H9 (cell line): ENCODE measurements around the gene PRUNE1. TPM values are rescaled to one million over a fixed set of nuclear protein-coding genes. Genes with fewer than 3 reads are reported as not detected.

Source experiments
- DNase-seq: peaks from one replicate; pipeline ENCODE4 v3.0.0-alpha.2; 2017
- H2AFZ ChIP-seq: one replicate; pipeline ENCODE4 v1.6.1; 2013; ENCODE audit warnings: mild to moderate bottlenecking, low read length, control low read depth, moderate library complexity
- H2AK5ac ChIP-seq: 2 replicates; pipeline ENCODE4 v1.6.1; 2013; ENCODE audit warnings: low read length, control low read depth, mixed read lengths; ENCODE audit not compliant: insufficient read length
- H2BK120ac ChIP-seq: one replicate; pipeline ENCODE4 v1.6.1; 2013; ENCODE audit warnings: low read depth, mild to moderate bottlenecking, low read length, control low read depth, inconsistent platforms; ENCODE audit not compliant: poor library complexity, severe bottlenecking
- H2BK12ac ChIP-seq: 2 replicates; pipeline ENCODE4 v1.6.1; 2013; ENCODE audit warnings: low read length, control low read depth, mixed read lengths, low read depth; ENCODE audit not compliant: insufficient read length
- H2BK15ac ChIP-seq: 2 replicates; pipeline ENCODE4 v1.6.1; 2013; ENCODE audit warnings: low read depth, low read length, control low read depth
- H2BK20ac ChIP-seq: one replicate; pipeline ENCODE4 v1.6.1; 2013; ENCODE audit warnings: low read depth, mild to moderate bottlenecking, low read length, control low read depth, inconsistent platforms; ENCODE audit not compliant: poor library complexity, severe bottlenecking
- H2BK5ac ChIP-seq: 2 replicates; pipeline ENCODE4 v1.6.1; 2013; ENCODE audit warnings: low read length, control low read depth, mixed read lengths; ENCODE audit not compliant: insufficient read length
- H3K14ac ChIP-seq: 2 replicates; pipeline ENCODE4 v1.6.1; 2013; ENCODE audit warnings: low read length, control low read depth; ENCODE audit not compliant: insufficient read depth
- H3K18ac ChIP-seq: 2 replicates; pipeline ENCODE4 v1.6.1; 2013; ENCODE audit warnings: low read depth, mild to moderate bottlenecking, mixed read lengths, low read length, control low read depth; ENCODE audit not compliant: insufficient read length
- H3K23ac ChIP-seq: 2 replicates; pipeline ENCODE4 v1.6.1; 2013; ENCODE audit warnings: low read length, control low read depth, mixed read lengths, low read depth; ENCODE audit not compliant: insufficient read length
- H3K23me2 ChIP-seq: 2 replicates; pipeline ENCODE4 v1.6.1; 2013; ENCODE audit warnings: low read depth, mild to moderate bottlenecking, mixed read lengths, low read length, control low read depth; ENCODE audit not compliant: insufficient read length, poor library complexity, severe bottlenecking
- H3K27ac ChIP-seq: 2 replicates; pipeline ENCODE4 v1.5.1; 2013; ENCODE audit warnings: low read length, control low read depth, mixed read lengths, low read depth; ENCODE audit not compliant: insufficient read length
- H3K27me3 ChIP-seq: 2 replicates; pipeline ENCODE4 v1.6.1; 2013; ENCODE audit warnings: low read length, control low read depth, inconsistent platforms; ENCODE audit not compliant: insufficient read depth
- H3K4ac ChIP-seq: 2 replicates; pipeline ENCODE4 v1.6.1; 2013; ENCODE audit warnings: low read depth, mild to moderate bottlenecking, control low read depth, inconsistent platforms, low read length, moderate library complexity
- H3K4me1 ChIP-seq: 2 replicates; pipeline ENCODE4 v1.6.1; 2013; ENCODE audit warnings: low read length, control low read depth, inconsistent platforms; ENCODE audit not compliant: insufficient read depth
- H3K4me2 ChIP-seq: 2 replicates; pipeline ENCODE4 v1.6.1; 2013; ENCODE audit warnings: low read length, control low read depth, mixed read lengths; ENCODE audit not compliant: insufficient read length, insufficient read depth
- H3K56ac ChIP-seq: 2 replicates; pipeline ENCODE4 v1.6.1; 2013; ENCODE audit warnings: low read depth, mild to moderate bottlenecking, mixed read lengths, low read length, control low read depth; ENCODE audit not compliant: insufficient read length
- H3K79me1 ChIP-seq: 2 replicates; pipeline ENCODE4 v1.6.1; 2013; ENCODE audit warnings: low read depth, mild to moderate bottlenecking, moderate library complexity, low read length, control low read depth, inconsistent platforms; ENCODE audit not compliant: insufficient read depth, poor library complexity, severe bottlenecking
- H3K79me2 ChIP-seq: 2 replicates; pipeline ENCODE4 v1.6.1; 2013; ENCODE audit warnings: low read length, control low read depth, inconsistent platforms; ENCODE audit not compliant: insufficient read depth
- H3K9ac ChIP-seq: 2 replicates; pipeline ENCODE4 v1.6.1; 2013; ENCODE audit warnings: low read length, control low read depth, mixed read lengths; ENCODE audit not compliant: insufficient read length; ENCODE audit errors: extremely low read depth
- H3K9me3 ChIP-seq: one replicate; pipeline ENCODE4 v1.6.1; 2013; ENCODE audit warnings: low read depth, low read length, inconsistent platforms; ENCODE audit not compliant: control insufficient read depth
- H3T11ph ChIP-seq: one replicate; pipeline ENCODE4 v1.6.1; 2013; ENCODE audit warnings: mild to moderate bottlenecking, low read length, control low read depth, inconsistent platforms
- H4K20me1 ChIP-seq: one replicate; pipeline ENCODE4 v1.6.1; 2013; ENCODE audit not compliant: control insufficient read depth, insufficient read length, insufficient read depth
- H4K5ac ChIP-seq: 2 replicates; pipeline ENCODE4 v1.6.1; 2013; ENCODE audit warnings: low read depth, mild to moderate bottlenecking, mixed read lengths, low read length, control low read depth; ENCODE audit not compliant: insufficient read length
- H4K8ac ChIP-seq: replicated peaks from 2 replicates; pipeline ENCODE4 v1.6.1; 2013; ENCODE audit warnings: low read length, control low read depth, mixed read lengths, low read depth; ENCODE audit not compliant: insufficient read length
- H4K91ac ChIP-seq: 2 replicates; pipeline ENCODE4 v1.6.1; 2013; ENCODE audit warnings: low read depth, mild to moderate bottlenecking, moderate library complexity, mixed read lengths, low read length, control low read depth; ENCODE audit not compliant: insufficient read length
- H3K27ac Mint-ChIP-seq, 3 experiments: 2 replicates in 2 of 3; 3 replicates in 1 of 3; pipeline ENCODE4 v1.8.0; 2020 to 2021; ENCODE audit warnings: mixed read lengths in 3 of 3, mild to moderate bottlenecking in 1 of 3, moderate library complexity in 1 of 3
- H3K27me3 Mint-ChIP-seq: 2 replicates; pipeline ENCODE4 v1.8.0; 2021; ENCODE audit warnings: low read depth, mild to moderate bottlenecking, moderate library complexity, mixed read lengths
- H3K36me3 Mint-ChIP-seq, 3 experiments: 2 replicates in 2 of 3; 3 replicates in 1 of 3; pipeline ENCODE4 v1.8.0; 2020 to 2021; ENCODE audit warnings: low read depth in 3 of 3, mixed read lengths in 3 of 3; ENCODE audit not compliant: insufficient read depth in 1 of 3
- H3K4me1 Mint-ChIP-seq, 2 experiments: 2 replicates each; pipeline ENCODE4 v1.8.0; 2020; ENCODE audit warnings: mixed read lengths in 2 of 2
- H3K4me3 Mint-ChIP-seq, 2 experiments: 2 replicates in 1 of 2; 3 replicates in 1 of 2; pipeline ENCODE4 v1.8.0; 2020 to 2021; ENCODE audit warnings: mild to moderate bottlenecking in 2 of 2, mixed read lengths in 2 of 2, moderate library complexity in 1 of 2
- H3K9me3 Mint-ChIP-seq, 2 experiments: 2 replicates in 1 of 2; 3 replicates in 1 of 2; pipeline ENCODE4 v1.8.0; 2020; ENCODE audit warnings: mild to moderate bottlenecking in 2 of 2, mixed read lengths in 2 of 2, moderate library complexity in 1 of 2
- CTCF ChIP-seq: fragments of 200-600 bp; sonication (generic); conservative IDR thresholded peaks from 3 replicates; pipeline ENCODE4 v1.8.0; 2021; ENCODE audit warnings: antibody characterized with exemption, mild to moderate bottlenecking
- WGBS: extraction: QIAGEN DNeasy Blood & Tissue Kit; methylation state at CpG from one replicate; pipeline ENCODE4 v1.1.7; 2013; ENCODE audit warnings: missing lambda C conversion rate, low lambda C conversion rate, mixed read lengths; ENCODE audit not compliant: insufficient read length; ENCODE audit errors: extremely low coverage; 5-methylcytosine and 5-hydroxymethylcytosine counted together
- total RNA-seq: library from RNA; stranded (reverse); gene quantifications from 2 replicates; pipeline ENCODE4 v1.2.1, GENCODE V29; 2021

Gene PRUNE1
- total RNA-seq, 1 experiment from 2014 or later: 22.3 TPM

- Mint-ChIP-seq H3K9me3 (no peaks in the 10 kb centered on the region), H3K27ac (peak overlapping the region in 1 of 3 experiments; percentile 78; a peak in 3 of 7 replicates), H3K4me1 (peaks cover 20 to 25% of the 10 kb centered on the region in 2 experiments), H3K36me3 (peaks cover 18 to 54% (median 47%) of the 10 kb centered on the region in 3 experiments; a peak in 6 of 7 replicates), H3K27me3 (no peaks in the 10 kb centered on the region), H3K4me3 (no peak overlapping the region)
- Histone ChIP-seq H2BK15ac (no peak overlapping the region), H3K9me3 (no peaks in the 10 kb centered on the region), H2BK12ac (no peak overlapping the region), H2BK5ac (no peak overlapping the region), H3K23ac (no peak overlapping the region), H3K27ac (no peak overlapping the region), H3K4ac (no peak overlapping the region), H3K27me3 (no peaks in the 10 kb centered on the region), H3K79me2 (peaks cover under 1% of the 10 kb centered on the region; the same call in 1 of the 2 replicates), H4K8ac (no peak overlapping the region), H2BK120ac (no peak overlapping the region), H2AFZ (no peak overlapping the region), H2AK5ac (no peak overlapping the region), H3K14ac (no peak overlapping the region), H3K4me1 (no peaks in the 10 kb centered on the region; the same call in 1 of the 2 replicates), H3K56ac (no peak overlapping the region), H3T11ph (no peak overlapping the region), H3K79me1 (peaks cover 2% of the 10 kb centered on the region), H3K4me2 (no peak overlapping the region), H4K20me1 (no peaks in the 10 kb centered on the region), H4K91ac (no peak overlapping the region), H2BK20ac (no peak overlapping the region), H3K9ac (no peak overlapping the region), H4K5ac (no peak overlapping the region), H3K23me2 (peaks cover 4% of the 10 kb centered on the region), H3K18ac (no peak overlapping the region)
- no CpG with 5 or more reads among the region's 2 CpGs for WGBS
- no peak for DNase-seq
- no peak for TF ChIP-seq CTCF
Measured at GRCh38 chr1:151051356-151052009, 43.2 kb downstream of the PRUNE1 start.
